H1 (cell line): ENCODE results near the gene GPRIN1. TPM values are rescaled to one million over a fixed set of nuclear protein-coding genes. Genes with fewer than 3 reads are reported as not detected.

ENCODE experiments used
- CTCF ChIA-PET: fragments of 300-600 bp; sonication (Branson Sonifier 250); formaldehyde crosslinking; loops from one replicate; lab custom pipeline; 2021; ENCODE audit not compliant: partially characterized antibody; lab: Charles Lee
- POLR2A ChIA-PET: fragments of 300-600 bp; sonication (Branson Sonifier 250); formaldehyde crosslinking; loops from one replicate; lab custom pipeline; 2021; ENCODE audit warnings: inconsistent platforms; ENCODE audit not compliant: partially characterized antibody; lab: Charles Lee
- DNase-seq, 2 experiments: peaks; one replicate each; pipeline versions ENCODE4 v3.0.0 to v3.0.0-alpha.2; 2010 to 2022; ENCODE audit warnings: low spot score in 2 of 2, low read depth in 1 of 2, mixed read lengths in 1 of 2
- FAIRE-seq: peaks from 2 replicates; lab custom pipeline; 2011; peaks lifted over from hg19 to GRCh38; lab: Jason Lieb, UNC
- H2AFZ ChIP-seq: 2 replicates; pipeline ENCODE4 v1.8.1; 2012; ENCODE audit warnings: low read length, inconsistent platforms
- H2AK5ac ChIP-seq: 2 replicates; pipeline ENCODE4 v1.6.1; 2013; ENCODE audit warnings: low read depth, low read length
- H2BK120ac ChIP-seq: replicated peaks from 2 replicates; pipeline ENCODE3; 2013; ENCODE audit warnings: low read depth, low read length, inconsistent platforms
- H2BK12ac ChIP-seq: 2 replicates; pipeline ENCODE4 v1.6.1; 2013; ENCODE audit warnings: low read depth, low read length
- H2BK15ac ChIP-seq: 2 replicates; pipeline ENCODE4 v1.6.1; 2013; ENCODE audit warnings: low read length
- H2BK20ac ChIP-seq: 2 replicates; pipeline ENCODE4 v1.6.1; 2013; ENCODE audit warnings: low read length
- H2BK5ac ChIP-seq: 2 replicates; pipeline ENCODE4 v1.6.1; 2013; ENCODE audit warnings: low read depth, low read length
- H3K14ac ChIP-seq: 2 replicates; pipeline ENCODE4 v1.6.1; 2013; ENCODE audit warnings: inconsistent platforms; ENCODE audit not compliant: insufficient read length
- H3K18ac ChIP-seq: 2 replicates; pipeline ENCODE4 v1.6.1; 2013; ENCODE audit warnings: low read length; ENCODE audit errors: extremely low read depth
- H3K23ac ChIP-seq: 2 replicates; pipeline ENCODE4 v1.6.1; 2013; ENCODE audit warnings: inconsistent platforms; ENCODE audit not compliant: insufficient read length
- H3K23me2 ChIP-seq: 2 replicates; pipeline ENCODE4 v1.6.1; 2013; ENCODE audit warnings: low read depth, low read length
- H3K27ac ChIP-seq: 2 replicates; pipeline ENCODE4 v1.6.1; 2011; ENCODE audit warnings: low read depth, low read length, inconsistent platforms
- H3K27me3 ChIP-seq, 4 experiments: replicated peaks in 1 of 4; 1 replicate in 1 of 4; 2 replicates in 3 of 4; pipeline versions ENCODE4 v1.6.1 to v1.8.1; 2011 to 2013; ENCODE audit warnings: low read length in 3 of 4, mild to moderate bottlenecking in 3 of 4, inconsistent platforms in 2 of 4, mixed read lengths in 2 of 4, moderate library complexity in 1 of 4; ENCODE audit not compliant: control insufficient read depth in 3 of 4, insufficient read depth in 3 of 4; ENCODE audit errors: extremely low read depth in 1 of 4
- H3K36me3 ChIP-seq, 4 experiments: 2 replicates each; pipeline versions ENCODE4 v1.6.1 to v1.8.1; 2011 to 2013; ENCODE audit warnings: mild to moderate bottlenecking in 4 of 4, low read length in 3 of 4, moderate library complexity in 2 of 4, control low read depth in 1 of 4, inconsistent platforms in 1 of 4; ENCODE audit not compliant: insufficient read depth in 4 of 4, control insufficient read depth in 2 of 4
- H3K4ac ChIP-seq: replicated peaks from 2 replicates; pipeline ENCODE3; 2013; ENCODE audit warnings: low read length, low read depth, mixed read lengths, inconsistent platforms; ENCODE audit not compliant: insufficient read length
- H3K4me1 ChIP-seq, 4 experiments: replicated peaks in 1 of 4; 1 replicate in 1 of 4; 2 replicates in 3 of 4; pipeline versions ENCODE4 v1.6.1 to v1.8.1; 2011 to 2013; ENCODE audit warnings: low read length in 3 of 4, inconsistent platforms in 2 of 4, mixed read lengths in 1 of 4; ENCODE audit not compliant: insufficient read depth in 4 of 4, control insufficient read depth in 3 of 4
- H3K4me2 ChIP-seq, 2 experiments: 2 replicates each; pipeline versions ENCODE4 v1.6.1 to v1.8.1; 2011 to 2013; ENCODE audit warnings: low read depth in 2 of 2, low read length in 2 of 2, control low read depth in 1 of 2, inconsistent platforms in 1 of 2, mild to moderate bottlenecking in 1 of 2; ENCODE audit not compliant: insufficient read depth in 1 of 2
- H3K4me3 ChIP-seq, 4 experiments: fragments of 200-600, 300-600 bp in 1 of 4; sonication (generic), shearing (Covaris generic), sonication (Bioruptor Twin) in 1 of 4; 2 replicates each; pipeline versions ENCODE4 v1.5.1 to v1.8.1; 2011 to 2016; ENCODE audit warnings: low read length in 4 of 4, low read depth in 3 of 4, control low read depth in 2 of 4, inconsistent platforms in 2 of 4, mild to moderate bottlenecking in 2 of 4, mixed read lengths in 1 of 4, moderate library complexity in 1 of 4; ENCODE audit not compliant: insufficient read depth in 2 of 4; ENCODE audit errors: extremely low read depth in 1 of 4
- H3K56ac ChIP-seq: replicated peaks from 2 replicates; pipeline ENCODE3; 2013; ENCODE audit warnings: low read depth, mild to moderate bottlenecking, mixed read lengths, low read length, inconsistent platforms; ENCODE audit not compliant: insufficient read length
- H3K79me1 ChIP-seq: 2 replicates; pipeline ENCODE4 v1.6.1; 2013; ENCODE audit warnings: low read depth, low read length, control low read depth
- H3K79me2 ChIP-seq, 2 experiments: 2 replicates each; pipeline versions ENCODE4 v1.6.1 to v1.8.1; 2012 to 2013; ENCODE audit warnings: low read length in 2 of 2, mild to moderate bottlenecking in 2 of 2, inconsistent platforms in 1 of 2; ENCODE audit not compliant: insufficient read depth in 2 of 2, control insufficient read depth in 1 of 2
- H3K9ac ChIP-seq, 4 experiments: replicated peaks in 1 of 4; 1 replicate in 1 of 4; 2 replicates in 3 of 4; pipeline versions ENCODE4 v1.6.1 to v1.8.1; 2011 to 2013; ENCODE audit warnings: low read depth in 3 of 4, low read length in 3 of 4, control low read depth in 2 of 4, mild to moderate bottlenecking in 2 of 4, moderate library complexity in 2 of 4, inconsistent platforms in 1 of 4; ENCODE audit errors: extremely low read depth in 1 of 4
- H3K9me3 ChIP-seq, 2 experiments: 2 replicates each; pipeline versions ENCODE4 v1.6.1 to v1.8.1; 2012 to 2013; ENCODE audit warnings: mild to moderate bottlenecking in 2 of 2, moderate library complexity in 2 of 2, control low read depth in 1 of 2, inconsistent platforms in 1 of 2, low read depth in 1 of 2, low read length in 1 of 2, mixed read lengths in 1 of 2; ENCODE audit not compliant: insufficient read depth in 2 of 2
- H4K20me1 ChIP-seq, 2 experiments: replicated peaks in 1 of 2; 2 replicates each; pipeline versions ENCODE3 to v1.8.1; 2011 to 2013; ENCODE audit warnings: inconsistent platforms in 2 of 2, low read length in 2 of 2, mild to moderate bottlenecking in 1 of 2; ENCODE audit not compliant: insufficient read depth in 2 of 2, control insufficient read depth in 1 of 2
- H4K5ac ChIP-seq: 2 replicates; pipeline ENCODE4 v1.6.1; 2013; ENCODE audit warnings: low read length, low read depth, mixed read lengths, inconsistent platforms; ENCODE audit not compliant: insufficient read length
- H4K8ac ChIP-seq: 2 replicates; pipeline ENCODE4 v1.8.0; 2013; ENCODE audit warnings: mild to moderate bottlenecking, moderate library complexity, low read length, inconsistent platforms; ENCODE audit not compliant: insufficient read depth; ENCODE audit errors: extremely low read depth
- H4K91ac ChIP-seq: replicated peaks from 2 replicates; pipeline ENCODE3; 2013; ENCODE audit warnings: low read length, mixed read lengths, inconsistent platforms; ENCODE audit not compliant: insufficient read length
- CBX5 ChIP-seq: fragments of 300-800, 300-1000 bp; sonication (generic); IDR thresholded peaks from 2 replicates; pipeline ENCODE4 v1.7.1; 2016; ENCODE audit warnings: antibody characterized with exemption, low read length, low read depth
- EP300 ChIP-seq, 2 experiments: IDR thresholded peaks; 1 replicate in 1 of 2; 2 replicates in 1 of 2; pipeline ENCODE4 v1.6.1; 2011 to 2012; ENCODE audit warnings: low read depth in 2 of 2, low read length in 2 of 2, mild to moderate bottlenecking in 2 of 2, borderline replicate concordance in 1 of 2, inconsistent platforms in 1 of 2, moderate library complexity in 1 of 2
- SAP30 ChIP-seq: fragments of 300-600 bp; sonication (generic); IDR thresholded peaks from 2 replicates; pipeline ENCODE4 v1.7.1; 2012; ENCODE audit warnings: low read length, moderate library complexity, mild to moderate bottlenecking, inconsistent platforms; ENCODE audit not compliant: insufficient read depth, insufficient replicate concordance
- SP1 ChIP-seq: IDR thresholded peaks from 2 replicates; pipeline ENCODE4 v1.6.1; 2011; ENCODE audit warnings: low read depth, low read length
- WGBS, 2 experiments: shearing (Covaris generic) in 1 of 2; methylation state at CpG; one replicate each; pipeline versions ENCODE4 v1.1.6 to v1.1.7; 2013 to 2015; ENCODE audit warnings: low lambda C conversion rate in 2 of 2, mixed read lengths in 2 of 2, inconsistent platforms in 1 of 2, low coverage in 1 of 2, missing lambda C conversion rate in 1 of 2; ENCODE audit not compliant: insufficient replicate concordance in 2 of 2, insufficient coverage in 1 of 2, insufficient read length in 1 of 2; ENCODE audit errors: extremely low coverage in 1 of 2, missing lambda C conversion rate in 1 of 2; 5-methylcytosine and 5-hydroxymethylcytosine counted together
- polyA plus RNA-seq, 7 experiments: library from polyadenylated mRNA; depleted of rRNA in 3 of 7; stranded (reverse) in 5 of 7; unstranded in 2 of 7; fragments of >200 nt in 5 of 7; fragments of 200-250 nt in 2 of 7; gene quantifications; 1 replicate in 5 of 7; 2 replicates in 1 of 7; 4 replicates in 1 of 7; pipeline versions ENCODE4 v1.2.1 to v1.2.3, GENCODE V29; 2011 to 2013; ENCODE audit warnings: missing spikeins in 2 of 7, mixed read lengths in 2 of 7
- total RNA-seq: library from RNA; stranded (reverse); fragmentation: NEBNext Ultra II Directional; extraction: Animal tissue kit (Norgen Biotek cat#: 25700); gene quantifications from 2 replicates; pipeline ENCODE4 v1.2.1, GENCODE V29; 2021

The GPRIN1 gene
- total and polyA plus RNA-seq, 2 of the 8 experiments (the other 6 are each of a cell fraction or from before 2014, with no cell fraction given) = 3.3 to 12.0 TPM

DNA sequence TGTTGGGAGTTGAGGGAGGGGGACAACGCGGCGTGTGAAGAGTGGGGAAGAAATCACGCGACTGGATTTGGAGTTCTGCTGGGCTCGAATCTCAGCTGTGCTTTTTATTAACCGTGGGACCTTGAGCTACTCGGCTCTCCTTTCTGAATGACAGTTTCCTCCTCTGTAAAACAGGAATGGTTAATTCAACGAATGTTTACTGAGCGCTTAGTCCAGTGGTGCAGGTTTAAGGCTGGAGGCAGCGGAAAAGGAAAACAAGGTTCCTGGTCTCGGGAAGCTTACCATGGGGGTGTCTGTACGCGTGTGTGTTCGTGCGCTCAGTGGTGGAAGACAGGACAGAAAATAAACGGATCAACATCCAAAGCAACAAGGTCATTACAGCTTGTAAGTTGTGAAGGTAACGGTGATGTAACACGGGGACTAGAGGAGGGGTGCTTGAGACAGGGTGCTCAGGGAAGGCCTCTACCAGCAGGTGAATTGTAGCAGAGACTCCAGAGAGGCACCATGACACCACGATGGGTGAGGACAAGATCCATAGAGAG lies 20.8 kb upstream of the GPRIN1 start:
- Histone ChIP-seq H3K27me3 (peaks cover 3 to 40% (median 34%) of the 10 kb centered on the region in 4 experiments), H3K4ac (no peak overlapping the region), H3K56ac (no peak overlapping the region), H4K5ac (no peak overlapping the region), H2BK120ac (no peak overlapping the region), H4K8ac (no peak overlapping the region), H4K20me1 (peaks cover 0 to 3% of the 10 kb centered on the region in 2 experiments), H3K4me2 (peak overlapping the region; percentile 89 to 100), H3K27ac (no peak overlapping the region), H3K18ac (no peak overlapping the region), H4K91ac (no peak overlapping the region), H2BK15ac (no peak overlapping the region), H3K9me3 (peaks cover 0 to 3% of the 10 kb centered on the region in 2 experiments; a peak in 1 of 4 replicates), H2AFZ (no peak overlapping the region), H3K79me1 (no peaks in the 10 kb centered on the region), H3K14ac (no peak overlapping the region), H3K23me2 (peaks cover 16% of the 10 kb centered on the region), H3K4me1 (peaks cover 8 to 34% (median 11%) of the 10 kb centered on the region in 4 experiments), H3K4me3 (peak overlapping the region; percentile 81 to 89 (median 84)), H3K79me2 (no peaks in the 10 kb centered on the region), H3K23ac (no peak overlapping the region), H3K36me3 (no peaks in the 10 kb centered on the region), H2BK20ac (no peak overlapping the region), H2AK5ac (no peak overlapping the region), H2BK5ac (no peak overlapping the region), H2BK12ac (no peak overlapping the region), H3K9ac (0 out of 7 replicates have a peak overlapping the region, but pooled peaks of 1 of the 4 experiments have one; percentile 4)
- TF ChIP-seq EP300 (IDR thresholded peaks at IDR 0.05; ENCODE audit: borderline replicate concordance in 1 of 2, low read depth in 2 of 2, low read length in 2 of 2) = no peak
- peak; percentile 55 for TF ChIP-seq SAP30
- no peak for TF ChIP-seq SP1
- TF ChIP-seq CBX5 = no peak
- WGBS, 2 experiments = 23% methylated on average over 18 of the region's 20 CpGs; no CpG with 5 or more reads in 1 of the 2 experiments
- ChIA-PET CTCF (interaction anchor here (0.7 to 2.5 kb wide), 11 partner anchors 9 to 78 kb away, joined by 3 to 10 read pairs (median 3); no protein-coding TSS in a partner anchor), POLR2A (interaction anchor here (1.0 to 2.7 kb wide), 13 partner anchors 9 to 97 kb away, joined by 3 to 19 read pairs (median 3); partner anchors contain the start of genes RNF44 and TSPAN17)
- no peak for FAIRE-seq
- no peak for DNase-seq
